Measurements from ENCODE around the gene RNF114. TPM values are rescaled to one million over a fixed set of nuclear protein-coding genes. Genes with fewer than 3 reads are reported as not detected.

The RNF114 gene
- total RNA-seq, 1 experiment from 2014 or later, result 88.1 TPM

DNA sequence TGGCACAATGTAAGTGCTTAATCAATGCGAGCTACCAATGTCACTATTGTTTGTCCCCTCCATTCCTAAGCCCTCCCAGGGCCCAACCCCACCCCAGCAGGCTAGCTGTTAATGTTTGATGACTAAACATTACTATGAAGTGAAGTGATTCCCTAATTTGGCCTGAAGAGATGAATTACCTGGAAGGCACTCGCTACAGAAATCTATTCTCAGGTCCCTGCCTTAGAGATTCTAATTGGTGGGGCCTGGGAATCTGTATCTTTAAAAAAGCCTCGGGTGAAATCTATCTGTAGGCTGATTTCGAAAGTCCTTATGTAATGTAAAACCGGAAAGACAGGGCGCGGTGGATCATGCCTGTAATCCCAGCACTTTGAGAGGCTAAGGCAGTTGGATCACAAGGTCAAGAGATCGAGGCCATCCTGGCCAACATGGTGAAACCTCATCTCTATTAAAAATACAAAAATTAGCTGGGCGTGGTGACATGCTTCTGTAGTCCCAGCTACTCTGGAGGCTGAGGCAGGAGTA lies 29.6 kb downstream of the RNF114 start (continued):
- TF ChIP-seq ZNF396 (CRISPR knock-in tag; IDR thresholded peaks at IDR 0.05; ENCODE audit: borderline replicate concordance), result no peak
- TF ChIP-seq KAT7 (CRISPR knock-in tag; IDR thresholded peaks at IDR 0.05; ENCODE audit: borderline replicate concordance), result no peak

- no peak overlapping the region for H3K27ac Mint-ChIP-seq
- H3K27me3 Mint-ChIP-seq (ENCODE audit: low read depth), result no peaks in the 10 kb centered on the region
- H3K9me3 Mint-ChIP-seq, result no peaks in the 10 kb centered on the region
- ATAC-seq (no peak), DNase-seq (ENCODE audit: low spot score) (no peak)
- ChIA-PET CTCF (interaction anchor here (0.7 to 4.6 kb wide), 3 partner anchors 13 to 187 kb away, joined by 6 to 45 read pairs (median 20); no protein-coding TSS in a partner anchor), POLR2A (no interaction called here)
- H3K36me3 Mint-ChIP-seq, result no peaks in the 10 kb centered on the region
- no peak overlapping the region for H3K4me3 Mint-ChIP-seq
- peaks cover 12% of the 10 kb centered on the region for H3K4me1 Mint-ChIP-seq
- TF ChIP-seq CDX4 (CRISPR knock-in tag; IDR thresholded peaks at IDR 0.05; ENCODE audit: borderline replicate concordance) (no peak), SP1 (CRISPR knock-in tag; conservative IDR thresholded peaks at IDR 0.05) (no peak), ZNF396 (CRISPR knock-in tag; IDR thresholded peaks at IDR 0.05; ENCODE audit: borderline replicate concordance) (no peak)
- TF ChIP-seq, protein P1, sequence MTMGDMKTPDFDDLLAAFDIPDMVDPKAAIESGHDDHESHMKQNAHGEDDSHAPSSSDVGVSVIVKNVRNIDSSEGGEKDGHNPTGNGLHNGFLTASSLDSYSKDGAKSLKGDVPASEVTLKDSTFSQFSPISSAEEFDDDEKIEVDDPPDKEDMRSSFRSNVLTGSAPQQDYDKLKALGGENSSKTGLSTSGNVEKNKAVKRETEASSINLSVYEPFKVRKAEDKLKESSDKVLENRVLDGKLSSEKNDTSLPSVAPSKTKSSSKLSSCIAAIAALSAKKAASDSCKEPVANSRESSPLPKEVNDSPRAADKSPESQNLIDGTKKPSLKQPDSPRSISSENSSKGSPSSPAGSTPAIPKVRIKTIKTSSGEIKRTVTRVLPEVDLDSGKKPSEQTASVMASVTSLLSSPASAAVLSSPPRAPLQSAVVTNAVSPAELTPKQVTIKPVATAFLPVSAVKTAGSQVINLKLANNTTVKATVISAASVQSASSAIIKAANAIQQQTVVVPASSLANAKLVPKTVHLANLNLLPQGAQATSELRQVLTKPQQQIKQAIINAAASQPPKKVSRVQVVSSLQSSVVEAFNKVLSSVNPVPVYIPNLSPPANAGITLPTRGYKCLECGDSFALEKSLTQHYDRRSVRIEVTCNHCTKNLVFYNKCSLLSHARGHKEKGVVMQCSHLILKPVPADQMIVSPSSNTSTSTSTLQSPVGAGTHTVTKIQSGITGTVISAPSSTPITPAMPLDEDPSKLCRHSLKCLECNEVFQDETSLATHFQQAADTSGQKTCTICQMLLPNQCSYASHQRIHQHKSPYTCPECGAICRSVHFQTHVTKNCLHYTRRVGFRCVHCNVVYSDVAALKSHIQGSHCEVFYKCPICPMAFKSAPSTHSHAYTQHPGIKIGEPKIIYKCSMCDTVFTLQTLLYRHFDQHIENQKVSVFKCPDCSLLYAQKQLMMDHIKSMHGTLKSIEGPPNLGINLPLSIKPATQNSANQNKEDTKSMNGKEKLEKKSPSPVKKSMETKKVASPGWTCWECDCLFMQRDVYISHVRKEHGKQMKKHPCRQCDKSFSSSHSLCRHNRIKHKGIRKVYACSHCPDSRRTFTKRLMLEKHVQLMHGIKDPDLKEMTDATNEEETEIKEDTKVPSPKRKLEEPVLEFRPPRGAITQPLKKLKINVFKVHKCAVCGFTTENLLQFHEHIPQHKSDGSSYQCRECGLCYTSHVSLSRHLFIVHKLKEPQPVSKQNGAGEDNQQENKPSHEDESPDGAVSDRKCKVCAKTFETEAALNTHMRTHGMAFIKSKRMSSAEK (CRISPR knock-in tag; IDR thresholded peaks at IDR 0.05; ENCODE audit: borderline replicate concordance), result no peak
These were observed 30.7 kb downstream of the RNF114 start for GRCh38 chr20:49966861-49967260.

GRCh38 chr20:49969234-49969633 lies 33.0 kb downstream of the RNF114 start:
- Mint-ChIP-seq H3K27me3 (ENCODE audit: low read depth) (no peaks in the 10 kb centered on the region), H3K4me3 (no peak overlapping the region), H3K27ac (no peak overlapping the region), H3K36me3 (no peaks in the 10 kb centered on the region), H3K9me3 (no peaks in the 10 kb centered on the region), H3K4me1 (peaks cover 12% of the 10 kb centered on the region)
- DNase-seq (ENCODE audit: low spot score), result no peak
- ATAC-seq, result no peak
- CTCF ChIA-PET, result interaction anchor here (5.7 kb wide), 1 partner anchor 102 kb away, joined by 24 read pairs; no protein-coding TSS in a partner anchor
- POLR2A ChIA-PET, result no interaction called here
- no peak for TF ChIP-seq NR2C2 (CRISPR knock-in tag; IDR thresholded peaks at IDR 0.05)
- no peak for TF ChIP-seq ZBTB21 (CRISPR knock-in tag; IDR thresholded peaks at IDR 0.05; ENCODE audit: borderline replicate concordance)
- no peak for TF ChIP-seq ZNF512 (CRISPR knock-in tag; IDR thresholded peaks at IDR 0.05; ENCODE audit: borderline replicate concordance)
- no peak for TF ChIP-seq ZNF671 (CRISPR knock-in tag; IDR thresholded peaks at IDR 0.05)
- no peak for TF ChIP-seq TEAD4 (CRISPR knock-in tag; IDR thresholded peaks at IDR 0.05)
- TF ChIP-seq, protein P2, sequence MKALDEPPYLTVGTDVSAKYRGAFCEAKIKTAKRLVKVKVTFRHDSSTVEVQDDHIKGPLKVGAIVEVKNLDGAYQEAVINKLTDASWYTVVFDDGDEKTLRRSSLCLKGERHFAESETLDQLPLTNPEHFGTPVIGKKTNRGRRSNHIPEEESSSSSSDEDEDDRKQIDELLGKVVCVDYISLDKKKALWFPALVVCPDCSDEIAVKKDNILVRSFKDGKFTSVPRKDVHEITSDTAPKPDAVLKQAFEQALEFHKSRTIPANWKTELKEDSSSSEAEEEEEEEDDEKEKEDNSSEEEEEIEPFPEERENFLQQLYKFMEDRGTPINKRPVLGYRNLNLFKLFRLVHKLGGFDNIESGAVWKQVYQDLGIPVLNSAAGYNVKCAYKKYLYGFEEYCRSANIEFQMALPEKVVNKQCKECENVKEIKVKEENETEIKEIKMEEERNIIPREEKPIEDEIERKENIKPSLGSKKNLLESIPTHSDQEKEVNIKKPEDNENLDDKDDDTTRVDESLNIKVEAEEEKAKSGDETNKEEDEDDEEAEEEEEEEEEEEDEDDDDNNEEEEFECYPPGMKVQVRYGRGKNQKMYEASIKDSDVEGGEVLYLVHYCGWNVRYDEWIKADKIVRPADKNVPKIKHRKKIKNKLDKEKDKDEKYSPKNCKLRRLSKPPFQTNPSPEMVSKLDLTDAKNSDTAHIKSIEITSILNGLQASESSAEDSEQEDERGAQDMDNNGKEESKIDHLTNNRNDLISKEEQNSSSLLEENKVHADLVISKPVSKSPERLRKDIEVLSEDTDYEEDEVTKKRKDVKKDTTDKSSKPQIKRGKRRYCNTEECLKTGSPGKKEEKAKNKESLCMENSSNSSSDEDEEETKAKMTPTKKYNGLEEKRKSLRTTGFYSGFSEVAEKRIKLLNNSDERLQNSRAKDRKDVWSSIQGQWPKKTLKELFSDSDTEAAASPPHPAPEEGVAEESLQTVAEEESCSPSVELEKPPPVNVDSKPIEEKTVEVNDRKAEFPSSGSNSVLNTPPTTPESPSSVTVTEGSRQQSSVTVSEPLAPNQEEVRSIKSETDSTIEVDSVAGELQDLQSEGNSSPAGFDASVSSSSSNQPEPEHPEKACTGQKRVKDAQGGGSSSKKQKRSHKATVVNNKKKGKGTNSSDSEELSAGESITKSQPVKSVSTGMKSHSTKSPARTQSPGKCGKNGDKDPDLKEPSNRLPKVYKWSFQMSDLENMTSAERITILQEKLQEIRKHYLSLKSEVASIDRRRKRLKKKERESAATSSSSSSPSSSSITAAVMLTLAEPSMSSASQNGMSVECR (CRISPR knock-in tag; IDR thresholded peaks at IDR 0.05; ENCODE audit: borderline replicate concordance), result no peak
- TF ChIP-seq FOXP1 (CRISPR knock-in tag; IDR thresholded peaks at IDR 0.05; ENCODE audit: borderline replicate concordance), result no peak
- TF ChIP-seq ZNF317 (CRISPR knock-in tag; IDR thresholded peaks at IDR 0.05; ENCODE audit: borderline replicate concordance, low read depth), result no peak
- TF ChIP-seq CREM (CRISPR knock-in tag; IDR thresholded peaks at IDR 0.05), result no peak
- TF ChIP-seq AR (CRISPR knock-in tag; IDR thresholded peaks at IDR 0.05), result no peak
- no peak for TF ChIP-seq KAT7 (CRISPR knock-in tag; IDR thresholded peaks at IDR 0.05; ENCODE audit: borderline replicate concordance)
- TF ChIP-seq E2F4 (CRISPR knock-in tag; IDR thresholded peaks at IDR 0.05; ENCODE audit: borderline replicate concordance, low read depth), result no peak
- TF ChIP-seq FOXJ3 (CRISPR knock-in tag; IDR thresholded peaks at IDR 0.05; ENCODE audit: borderline replicate concordance), result no peak
